Measurements from ENCODE around the gene CAMTA1.

GRCh38 chr1:6987940-6988339 lies 202.7 kb downstream of the CAMTA1 start:
- TF ChIP-seq CTCF (IDR thresholded peaks at IDR 0.05) (peak; percentile 38), EZH2 (IDR thresholded peaks at IDR 0.05) (no peak)

Data from neural progenitor cell (in vitro differentiated cells).